ENCODE results near the gene CSF1.
A peak's percentile ranks its signal among the peaks of the same experiment; 100 is the strongest.

CSF1 gene

DNA sequence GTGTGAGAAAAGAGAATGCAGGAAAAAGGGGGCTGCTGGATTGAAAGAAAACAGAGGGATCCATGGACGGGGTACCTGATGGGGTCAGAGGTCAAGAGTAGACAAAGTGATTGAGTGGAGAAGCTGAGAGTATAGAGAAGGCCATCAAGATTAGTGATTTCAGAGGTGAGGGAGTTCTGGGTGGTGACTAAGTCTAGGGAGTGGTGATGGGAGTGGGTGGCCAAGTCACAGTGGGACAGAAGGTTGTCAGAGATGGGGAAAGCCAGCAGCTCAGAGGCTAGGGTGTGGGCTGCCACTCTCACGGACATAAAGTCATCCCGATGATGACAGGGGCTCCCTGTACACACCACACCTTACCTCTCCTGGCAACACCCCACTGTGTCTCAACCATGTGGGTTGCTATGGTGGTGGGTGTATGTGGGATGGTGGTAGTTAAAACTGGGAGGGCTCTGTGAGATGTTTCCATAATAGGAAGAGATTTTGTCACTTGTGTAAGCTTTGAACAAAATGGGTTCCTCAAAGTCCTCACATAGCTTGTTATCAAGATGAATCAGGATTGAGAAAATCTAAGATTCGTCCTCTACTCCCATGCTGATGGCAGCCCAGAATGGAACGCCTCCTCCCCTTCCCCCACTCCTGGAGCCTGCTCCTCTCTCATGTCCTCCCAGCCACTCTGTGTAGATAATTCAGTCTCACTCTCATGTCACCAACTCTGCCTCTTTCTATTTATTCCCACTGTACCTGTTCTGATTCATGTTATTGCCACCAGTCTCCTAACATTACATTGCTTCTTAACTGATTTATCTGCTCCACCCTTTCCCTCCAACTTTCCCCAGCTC lies 20.3 kb upstream of the CSF1 start:
- H3K27me3 Mint-ChIP-seq, result peaks cover 61% of the 10 kb centered on the region
- peaks cover 40% of the 10 kb centered on the region for H3K4me1 Mint-ChIP-seq (ENCODE audit: low read depth)
- H3K4me3 Mint-ChIP-seq, result no peak overlapping the region
- intact Hi-C loops (cut with micrococcal nuclease), result no loop called here
- no peak overlapping the region for H3K27ac Mint-ChIP-seq
- H3K36me3 Mint-ChIP-seq (ENCODE audit: low read depth), result no peaks in the 10 kb centered on the region
- no peaks in the 10 kb centered on the region for H3K9me3 Mint-ChIP-seq

DNA sequence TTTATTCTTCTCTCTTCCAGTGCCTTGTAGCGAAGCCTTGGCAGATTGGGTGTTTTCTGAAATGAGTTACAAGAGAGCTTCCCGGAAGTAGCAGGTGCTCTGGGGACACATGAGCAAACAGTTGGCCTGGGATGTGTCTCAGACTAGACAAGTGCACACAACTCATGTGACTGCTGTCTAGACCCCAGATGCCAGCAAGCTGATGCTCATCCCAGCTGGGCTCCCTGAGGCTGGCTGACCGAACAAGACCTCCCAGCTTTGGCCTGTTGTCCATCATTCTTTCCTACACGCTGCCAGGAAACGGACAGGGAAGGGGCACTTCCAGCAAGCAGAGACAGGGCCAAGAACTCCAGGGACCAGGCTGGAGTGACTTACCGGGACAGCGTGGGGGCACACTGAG lies 18.7 kb upstream of the CSF1 start:
- no peak overlapping the region for H3K27ac Mint-ChIP-seq
- intact Hi-C loops (cut with micrococcal nuclease), result no loop called here
- H3K4me1 Mint-ChIP-seq (ENCODE audit: low read depth), result peaks cover 24% of the 10 kb centered on the region

DNA sequence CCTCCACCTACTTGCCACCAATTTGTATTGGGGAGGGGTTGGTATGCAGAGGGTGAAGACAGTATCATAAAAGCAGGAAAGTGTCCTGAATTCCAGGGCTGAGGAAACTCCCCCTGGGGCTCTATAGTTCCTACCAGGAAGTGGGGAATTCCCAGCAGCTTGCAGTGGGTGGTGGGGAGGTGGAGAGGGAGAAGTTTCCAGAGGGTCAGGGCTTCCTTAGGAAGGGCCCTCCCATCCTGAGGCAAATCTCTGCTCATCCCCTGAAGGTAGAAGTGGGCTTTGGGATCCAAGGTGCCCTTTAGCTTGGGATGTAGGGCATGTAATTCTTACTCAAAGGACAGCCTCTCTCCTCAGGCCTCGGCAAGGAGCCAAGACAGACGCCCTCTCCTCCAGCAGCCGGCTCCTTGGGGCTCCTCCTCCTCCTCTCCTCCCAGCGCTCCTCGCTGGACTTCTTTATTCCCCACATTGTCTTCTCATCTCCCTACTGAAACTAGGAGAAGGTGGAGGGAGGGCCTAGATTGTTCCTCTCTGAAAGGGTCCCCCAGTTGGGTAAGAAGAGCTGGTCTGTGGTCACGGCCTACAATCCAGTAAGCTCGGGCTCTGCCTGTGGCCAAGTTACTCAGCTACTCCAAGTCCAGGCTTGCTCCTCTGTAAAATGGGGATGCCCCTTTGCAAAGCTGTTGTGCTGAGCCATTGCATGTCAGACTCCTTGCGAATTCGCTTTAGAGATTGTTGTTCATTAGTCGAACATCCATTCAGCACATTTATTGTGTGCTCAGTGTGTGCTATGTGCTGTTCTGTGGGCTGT lies 17.9 kb upstream of the CSF1 start:
- Mint-ChIP-seq H3K4me1 (ENCODE audit: low read depth) (peaks cover 15% of the 10 kb centered on the region), H3K4me3 (no peak overlapping the region), H3K27ac (no peak overlapping the region), H3K27me3 (peaks cover 59% of the 10 kb centered on the region), H3K36me3 (ENCODE audit: low read depth) (no peaks in the 10 kb centered on the region), H3K9me3 (no peaks in the 10 kb centered on the region)
- intact Hi-C loops (cut with micrococcal nuclease), result no loop called here

More for the DNA sequence above, 18.7 kb upstream of the CSF1 start:
- no peaks in the 10 kb centered on the region for H3K36me3 Mint-ChIP-seq (ENCODE audit: low read depth)
- no peak overlapping the region for H3K4me3 Mint-ChIP-seq
- H3K9me3 Mint-ChIP-seq, result no peaks in the 10 kb centered on the region
- peaks cover 59% of the 10 kb centered on the region for H3K27me3 Mint-ChIP-seq

- H3K9me3 Mint-ChIP-seq, result no peaks in the 10 kb centered on the region
- peaks cover 6% of the 10 kb centered on the region for H3K4me1 Mint-ChIP-seq (ENCODE audit: low read depth)
- peaks cover 56% of the 10 kb centered on the region for H3K27me3 Mint-ChIP-seq
- no peak overlapping the region for H3K4me3 Mint-ChIP-seq
- H3K36me3 Mint-ChIP-seq (ENCODE audit: low read depth), result no peaks in the 10 kb centered on the region
- intact Hi-C loops (cut with micrococcal nuclease), result no loop called here
- no peak overlapping the region for H3K27ac Mint-ChIP-seq
Measured at GRCh38 chr1:109893532-109894171, 17.0 kb upstream of the CSF1 start.

GRCh38 chr1:109894823-109895719 lies 15.6 kb upstream of the CSF1 start:
- intact Hi-C loops (cut with micrococcal nuclease), result no loop called here
- H3K4me1 Mint-ChIP-seq (ENCODE audit: low read depth), result peaks cover 1% of the 10 kb centered on the region
- H3K27ac Mint-ChIP-seq, result no peak overlapping the region
- H3K36me3 Mint-ChIP-seq (ENCODE audit: low read depth), result no peaks in the 10 kb centered on the region
- no peaks in the 10 kb centered on the region for H3K9me3 Mint-ChIP-seq
- no peak overlapping the region for H3K4me3 Mint-ChIP-seq
- peaks cover 42% of the 10 kb centered on the region for H3K27me3 Mint-ChIP-seq

DNA sequence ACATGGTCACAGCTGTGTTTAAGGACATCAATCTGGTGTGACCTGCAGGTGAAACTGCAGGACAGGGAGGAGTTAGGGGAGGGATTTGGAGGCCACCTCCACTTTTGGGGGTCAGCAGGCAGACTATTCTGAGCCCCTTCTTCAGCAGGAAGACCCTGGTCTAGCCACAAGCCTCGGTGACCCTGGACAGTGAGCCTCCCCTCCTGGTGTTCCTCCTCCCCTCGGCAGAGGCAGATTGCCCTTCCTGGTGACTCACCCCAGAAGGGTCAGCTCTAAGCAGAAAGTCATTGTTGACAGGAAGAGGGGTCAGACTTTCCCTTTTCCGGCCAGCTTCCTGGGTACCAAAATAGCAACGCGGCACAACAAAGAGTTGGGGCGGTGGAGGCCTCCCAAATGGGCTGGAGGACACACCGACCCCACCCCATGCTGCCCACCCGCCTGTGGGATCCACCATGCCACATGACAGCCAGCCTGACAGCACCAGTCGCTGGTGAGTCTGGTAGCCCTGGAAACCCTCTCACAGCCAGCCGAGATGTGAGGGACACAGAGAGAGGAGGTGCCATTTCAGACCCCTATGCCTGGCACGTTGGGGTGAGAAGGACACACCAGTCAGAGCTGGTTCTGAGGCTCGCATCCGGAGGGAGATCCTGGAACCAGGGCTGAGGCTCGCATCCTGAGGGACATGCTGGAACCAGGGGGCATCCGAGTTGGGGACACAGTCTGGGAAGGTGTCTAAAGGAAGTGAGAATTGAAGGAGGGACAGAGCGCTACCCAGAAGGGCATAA lies 14.7 kb upstream of the CSF1 start:
- H3K27ac Mint-ChIP-seq, result peak overlapping the region; percentile 38
- intact Hi-C loops (cut with micrococcal nuclease), result no loop called here
- H3K27me3 Mint-ChIP-seq, result peaks cover 38% of the 10 kb centered on the region
- H3K36me3 Mint-ChIP-seq (ENCODE audit: low read depth), result no peaks in the 10 kb centered on the region
- no peaks in the 10 kb centered on the region for H3K9me3 Mint-ChIP-seq
- H3K4me1 Mint-ChIP-seq (ENCODE audit: low read depth), result peaks cover 10% of the 10 kb centered on the region
- no peak overlapping the region for H3K4me3 Mint-ChIP-seq

- Mint-ChIP-seq H3K27ac (no peak overlapping the region), H3K27me3 (peaks cover 37% of the 10 kb centered on the region), H3K4me3 (no peak overlapping the region), H3K9me3 (no peaks in the 10 kb centered on the region), H3K36me3 (ENCODE audit: low read depth) (no peaks in the 10 kb centered on the region), H3K4me1 (ENCODE audit: low read depth) (peaks cover 18% of the 10 kb centered on the region)
- intact Hi-C loops (cut with micrococcal nuclease), result no loop called here
Measured at GRCh38 chr1:109896681-109897080, 14.0 kb upstream of the CSF1 start.

DNA sequence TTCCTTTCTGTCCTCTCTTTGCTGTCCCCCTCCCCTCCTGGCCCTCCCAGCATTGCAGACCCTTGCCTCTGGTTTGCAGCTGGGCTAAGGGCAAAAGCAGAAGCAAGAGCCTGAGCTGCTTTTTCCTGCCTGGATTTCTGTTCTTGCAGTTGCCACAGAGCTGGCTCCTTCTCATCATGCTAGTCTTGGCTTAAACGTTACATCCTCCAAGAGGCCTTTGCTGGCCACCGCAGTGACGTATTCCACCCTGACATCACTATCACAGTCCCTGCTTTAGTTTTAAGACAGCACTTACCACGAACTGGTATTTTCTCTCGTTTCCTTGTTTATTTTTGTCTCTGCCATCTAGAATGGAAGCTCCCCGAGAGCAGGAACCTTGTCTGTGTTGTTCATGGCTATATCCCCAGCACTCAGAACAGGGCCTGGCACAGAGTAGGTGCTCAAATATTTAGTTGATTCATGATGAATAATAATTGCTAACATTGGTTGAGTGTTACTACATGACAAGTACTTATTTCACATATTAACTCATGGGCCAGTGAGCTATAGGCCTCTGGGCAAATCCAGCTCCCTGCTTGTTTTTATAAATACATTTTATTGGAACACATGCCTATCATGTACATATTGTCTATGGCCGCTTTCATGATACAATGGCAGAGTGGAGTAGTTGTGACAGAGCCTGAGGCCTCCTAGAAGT lies 13.2 kb upstream of the CSF1 start:
- Mint-ChIP-seq H3K27me3 (peaks cover 36% of the 10 kb centered on the region), H3K27ac (no peak overlapping the region), H3K36me3 (ENCODE audit: low read depth) (no peaks in the 10 kb centered on the region), H3K9me3 (no peaks in the 10 kb centered on the region), H3K4me3 (no peak overlapping the region), H3K4me1 (ENCODE audit: low read depth) (peaks cover 25% of the 10 kb centered on the region)
- intact Hi-C loops (cut with micrococcal nuclease), result no loop called here

DNA sequence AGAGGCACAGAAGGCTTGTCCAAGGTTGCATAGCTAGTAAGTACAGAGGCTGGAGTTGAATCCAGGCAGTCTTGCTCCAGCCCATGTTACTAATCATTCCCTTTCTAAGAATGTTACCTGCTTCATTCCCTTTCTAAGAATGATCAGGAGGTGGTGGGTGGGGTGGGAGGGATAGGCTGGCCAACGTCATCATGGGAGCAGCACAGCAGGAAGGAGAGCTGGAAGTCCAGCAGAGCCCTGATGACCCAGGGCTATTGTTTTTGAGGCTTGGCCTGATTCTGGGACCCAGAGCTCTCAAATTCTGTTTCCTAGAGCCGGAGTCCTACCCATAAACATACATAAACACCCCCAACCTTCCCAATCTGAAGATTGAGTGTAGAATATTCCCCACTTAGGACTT lies 11.8 kb upstream of the CSF1 start:
- peaks cover 33% of the 10 kb centered on the region for H3K4me1 Mint-ChIP-seq (ENCODE audit: low read depth)
- peaks cover 45% of the 10 kb centered on the region for H3K27me3 Mint-ChIP-seq
- H3K9me3 Mint-ChIP-seq, result no peaks in the 10 kb centered on the region
- H3K36me3 Mint-ChIP-seq (ENCODE audit: low read depth), result no peaks in the 10 kb centered on the region
- H3K27ac Mint-ChIP-seq, result no peak overlapping the region
- no peak overlapping the region for H3K4me3 Mint-ChIP-seq
- intact Hi-C loops (cut with micrococcal nuclease), result no loop called here

GRCh38 chr1:109901141-109901523 lies 9.5 kb upstream of the CSF1 start:
- intact Hi-C loops (cut with micrococcal nuclease), result no loop called here
- H3K27ac Mint-ChIP-seq, result no peak overlapping the region
- no peaks in the 10 kb centered on the region for H3K9me3 Mint-ChIP-seq
- H3K4me3 Mint-ChIP-seq, result no peak overlapping the region
- H3K27me3 Mint-ChIP-seq, result peaks cover 47% of the 10 kb centered on the region
- H3K4me1 Mint-ChIP-seq (ENCODE audit: low read depth), result peaks cover 49% of the 10 kb centered on the region
- no peaks in the 10 kb centered on the region for H3K36me3 Mint-ChIP-seq (ENCODE audit: low read depth)

- intact Hi-C loops (cut with micrococcal nuclease), result no loop called here
- Mint-ChIP-seq H3K27me3 (peaks cover 42% of the 10 kb centered on the region), H3K4me1 (ENCODE audit: low read depth) (peaks cover 54% of the 10 kb centered on the region), H3K36me3 (ENCODE audit: low read depth) (no peaks in the 10 kb centered on the region), H3K4me3 (no peak overlapping the region), H3K27ac (no peak overlapping the region), H3K9me3 (no peaks in the 10 kb centered on the region)
Measured at GRCh38 chr1:109901524-109902145, 9.0 kb upstream of the CSF1 start.

All from dendritic cell treated with granulocyte-macrophage colony-stimulating factor and Interleukin-4, amounts not matched to agents 40 ng/mL and 50 ng/mL, for 4 days (primary cell).